Sigmoid colon (tissue), 4 donors: ENCODE measurements around the gene PER3.

Experiments
- EP300 ChIP-seq, 4 donors: sonication (generic); formaldehyde crosslinking; IDR thresholded peaks; one replicate each; pipeline ENCODE4 v1.6.1; 2017; ENCODE audit warnings: antibody characterized with exemption in 4 of 4
- POLR2A ChIP-seq, 2 donors: fragments of 450-650 bp; IDR thresholded peaks; one replicate each; pipeline ENCODE4 v1.6.1; 2016; ENCODE audit warnings: antibody characterized with exemption in 2 of 2, mild to moderate bottlenecking in 2 of 2, moderate library complexity in 2 of 2
- TF ChIP-seq, protein P1 (sequence below), 4 experiments: fragments of 450-650 bp in 3 of 4; fragments of 200-600 bp in 1 of 4; IDR thresholded peaks; one replicate each; pipeline ENCODE4 v1.5.1; 2016 to 2019; ENCODE audit warnings: antibody characterized with exemption in 4 of 4, mild to moderate bottlenecking in 3 of 4, moderate library complexity in 2 of 4

DNA sequence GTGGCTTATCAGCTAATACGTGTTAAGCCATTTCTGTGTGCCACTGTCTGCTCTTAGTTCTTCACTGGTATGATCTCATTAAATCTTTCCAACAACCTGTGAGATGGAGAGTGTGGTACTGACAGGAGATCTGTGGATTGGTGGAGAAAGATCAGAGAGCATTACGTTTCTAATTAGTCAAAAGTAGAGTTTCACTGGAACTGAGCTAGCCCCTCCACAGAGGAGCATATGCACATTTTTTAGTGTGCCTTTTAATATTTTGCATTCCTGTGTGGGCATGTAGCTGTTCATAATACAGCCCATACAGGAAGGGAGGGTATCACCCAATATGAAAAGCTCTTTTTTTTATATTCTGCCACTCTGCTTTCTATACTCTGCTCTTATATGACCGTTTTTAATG, 37.2 kb downstream of the PER3 start:
- TF ChIP-seq, protein P1, sequence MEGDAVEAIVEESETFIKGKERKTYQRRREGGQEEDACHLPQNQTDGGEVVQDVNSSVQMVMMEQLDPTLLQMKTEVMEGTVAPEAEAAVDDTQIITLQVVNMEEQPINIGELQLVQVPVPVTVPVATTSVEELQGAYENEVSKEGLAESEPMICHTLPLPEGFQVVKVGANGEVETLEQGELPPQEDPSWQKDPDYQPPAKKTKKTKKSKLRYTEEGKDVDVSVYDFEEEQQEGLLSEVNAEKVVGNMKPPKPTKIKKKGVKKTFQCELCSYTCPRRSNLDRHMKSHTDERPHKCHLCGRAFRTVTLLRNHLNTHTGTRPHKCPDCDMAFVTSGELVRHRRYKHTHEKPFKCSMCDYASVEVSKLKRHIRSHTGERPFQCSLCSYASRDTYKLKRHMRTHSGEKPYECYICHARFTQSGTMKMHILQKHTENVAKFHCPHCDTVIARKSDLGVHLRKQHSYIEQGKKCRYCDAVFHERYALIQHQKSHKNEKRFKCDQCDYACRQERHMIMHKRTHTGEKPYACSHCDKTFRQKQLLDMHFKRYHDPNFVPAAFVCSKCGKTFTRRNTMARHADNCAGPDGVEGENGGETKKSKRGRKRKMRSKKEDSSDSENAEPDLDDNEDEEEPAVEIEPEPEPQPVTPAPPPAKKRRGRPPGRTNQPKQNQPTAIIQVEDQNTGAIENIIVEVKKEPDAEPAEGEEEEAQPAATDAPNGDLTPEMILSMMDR (IDR thresholded peaks at IDR 0.05), result no peak
- TF ChIP-seq EP300 (IDR thresholded peaks at IDR 0.05), result no peak
- TF ChIP-seq POLR2A (IDR thresholded peaks at IDR 0.05), result no peak
